ENCODE data around the gene RGS7. TPM values are rescaled to one million over a fixed set of nuclear protein-coding genes. Genes with fewer than 3 reads are reported as not detected.

Gene RGS7
- total and polyA plus RNA-seq, 2 of the 8 experiments (the other 6 are each of a cell fraction or from before 2014, with no cell fraction given): 1.6 to 3.0 TPM

- ChIA-PET CTCF (ENCODE audit: partially characterized antibody) (interaction anchor here (0.6 to 2.4 kb wide), 2 partner anchors 10 to 11 kb away, joined by 3 to 8 read pairs; no protein-coding TSS in a partner anchor), POLR2A (ENCODE audit: partially characterized antibody) (no interaction called here)
Observed at GRCh38 chr1:240980342-240980741, 376.7 kb downstream of the RGS7 start.

More at GRCh38 chr1:240980342-240980741, 376.7 kb downstream of the RGS7 start:
- Histone ChIP-seq H3K9me3 (ENCODE audit: insufficient read depth in 2 of 2, low read depth in 1 of 2, low read length in 1 of 2) (no peaks in the 10 kb centered on the region), H3K4me2 (ENCODE audit: insufficient read depth in 1 of 2, low read depth in 2 of 2, low read length in 2 of 2) (no peak overlapping the region), H2BK12ac (ENCODE audit: low read depth, low read length) (no peak overlapping the region), H3K79me1 (ENCODE audit: low read depth, low read length) (no peaks in the 10 kb centered on the region), H3K36me3 (ENCODE audit: control insufficient read depth in 2 of 4, insufficient read depth in 4 of 4, low read length in 3 of 4) (no peaks in the 10 kb centered on the region), H4K91ac (replicated peaks; ENCODE audit: insufficient read length, low read length) (no peak overlapping the region), H2BK20ac (ENCODE audit: low read length) (no peak overlapping the region), H2BK15ac (ENCODE audit: low read length) (no peak overlapping the region), H3K79me2 (ENCODE audit: control insufficient read depth in 1 of 2, insufficient read depth in 2 of 2, low read length in 2 of 2) (no peaks in the 10 kb centered on the region), H4K5ac (ENCODE audit: insufficient read length, low read depth, low read length) (no peak overlapping the region), H3K27ac (ENCODE audit: low read depth, low read length) (no peak overlapping the region), H2AK5ac (ENCODE audit: low read depth, low read length) (no peak overlapping the region), H2BK5ac (ENCODE audit: low read depth, low read length) (no peak overlapping the region), H4K20me1 (replicated peaks in 1 of 2; ENCODE audit: control insufficient read depth in 1 of 2, insufficient read depth in 2 of 2, low read length in 2 of 2) (no peaks in the 10 kb centered on the region), H3K56ac (replicated peaks; ENCODE audit: insufficient read length, low read depth, low read length) (no peak overlapping the region), H2BK120ac (replicated peaks; ENCODE audit: low read depth, low read length) (no peak overlapping the region), H3K4me3 (ENCODE audit: extremely low read depth in 1 of 4, insufficient read depth in 2 of 4, low read depth in 3 of 4, low read length in 4 of 4) (no peak overlapping the region), H3K23me2 (ENCODE audit: low read depth, low read length) (peaks cover 2% of the 10 kb centered on the region; the same call in 1 of the 2 replicates), H3K4ac (replicated peaks; ENCODE audit: insufficient read length, low read depth, low read length) (no peak overlapping the region), H3K23ac (ENCODE audit: insufficient read length) (no peak overlapping the region), H3K9ac (replicated peaks in 1 of 4; ENCODE audit: extremely low read depth in 1 of 4, low read depth in 3 of 4, low read length in 3 of 4) (no peak overlapping the region), H3K14ac (ENCODE audit: insufficient read length) (no peak overlapping the region), H3K18ac (ENCODE audit: extremely low read depth, low read length) (no peak overlapping the region), H3K27me3 (replicated peaks in 1 of 4; ENCODE audit: control insufficient read depth in 3 of 4, extremely low read depth in 1 of 4, insufficient read depth in 3 of 4, low read length in 3 of 4) (no peaks in the 10 kb centered on the region), H4K8ac (ENCODE audit: extremely low read depth, insufficient read depth, low read length) (no peak overlapping the region), H2AFZ (ENCODE audit: low read length) (no peak overlapping the region), H3K4me1 (replicated peaks in 1 of 4; ENCODE audit: control insufficient read depth in 3 of 4, insufficient read depth in 4 of 4, low read length in 3 of 4) (no peaks in the 10 kb centered on the region)
- 69% methylated on average over 1 of the region's 1 CpG; no CpG with 5 or more reads in 1 of the 2 experiments for WGBS, 2 experiments (ENCODE audit: extremely low coverage in 1 of 2, insufficient coverage in 1 of 2, insufficient read length in 1 of 2, insufficient replicate concordance in 2 of 2, low coverage in 1 of 2, low lambda C conversion rate in 2 of 2, missing lambda C conversion rate in 1 of 2)
- FAIRE-seq: no peak
- no peak for TF ChIP-seq RXRA (IDR thresholded peaks at IDR 0.05; ENCODE audit: insufficient read depth, low read depth, low read length)
- no peak for TF ChIP-seq TAF1 (IDR thresholded peaks at IDR 0.05; ENCODE audit: low read depth, low read length)
- no peak for TF ChIP-seq CBX8 (IDR thresholded peaks at IDR 0.05; ENCODE audit: borderline replicate concordance, low read depth, low read length)
- TF ChIP-seq MAX (IDR thresholded peaks at IDR 0.05): no peak
- TF ChIP-seq, protein P1, sequence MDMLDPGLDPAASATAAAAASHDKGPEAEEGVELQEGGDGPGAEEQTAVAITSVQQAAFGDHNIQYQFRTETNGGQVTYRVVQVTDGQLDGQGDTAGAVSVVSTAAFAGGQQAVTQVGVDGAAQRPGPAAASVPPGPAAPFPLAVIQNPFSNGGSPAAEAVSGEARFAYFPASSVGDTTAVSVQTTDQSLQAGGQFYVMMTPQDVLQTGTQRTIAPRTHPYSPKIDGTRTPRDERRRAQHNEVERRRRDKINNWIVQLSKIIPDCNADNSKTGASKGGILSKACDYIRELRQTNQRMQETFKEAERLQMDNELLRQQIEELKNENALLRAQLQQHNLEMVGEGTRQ (IDR thresholded peaks at IDR 0.05; ENCODE audit: low read length): no peak
- no peak for TF ChIP-seq RNF2 (IDR thresholded peaks at IDR 0.05; ENCODE audit: borderline replicate concordance, low read depth, low read length, missing control alignments, poor library complexity, severe bottlenecking)
- TF ChIP-seq, protein P2, sequence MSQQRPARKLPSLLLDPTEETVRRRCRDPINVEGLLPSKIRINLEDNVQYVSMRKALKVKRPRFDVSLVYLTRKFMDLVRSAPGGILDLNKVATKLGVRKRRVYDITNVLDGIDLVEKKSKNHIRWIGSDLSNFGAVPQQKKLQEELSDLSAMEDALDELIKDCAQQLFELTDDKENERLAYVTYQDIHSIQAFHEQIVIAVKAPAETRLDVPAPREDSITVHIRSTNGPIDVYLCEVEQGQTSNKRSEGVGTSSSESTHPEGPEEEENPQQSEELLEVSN (IDR thresholded peaks at IDR 0.05): no peak
- no peak for TF ChIP-seq SP2 (IDR thresholded peaks at IDR 0.05; ENCODE audit: low read length)
- TF ChIP-seq ZNF274 (IDR thresholded peaks at IDR 0.05; ENCODE audit: borderline replicate concordance, extremely low read depth, low read length): no peak
- DNase-seq (ENCODE audit: low read depth in 1 of 2, low spot score in 2 of 2): no peak
